ENCODE results near the gene CASKIN1. TPM values are rescaled to one million over a fixed set of nuclear protein-coding genes. Genes with fewer than 3 reads are reported as not detected.
A peak's percentile ranks its signal among the peaks of the same experiment; 100 is the strongest.

The CASKIN1 gene
- total RNA-seq, 1 experiment from 2014 or later: 5.9 TPM

- TF ChIP-seq TCF7L2 (IDR thresholded peaks at IDR 0.05; ENCODE audit: borderline replicate concordance, extremely low read depth, insufficient read depth, insufficient read length): no peak
Observed at GRCh38 chr16:2161911-2162310, 34.5 kb downstream of the CASKIN1 start (continued).

- no TSS peak for BruUV-seq (replicated peaks)
- Histone ChIP-seq H3K4me3 (replicated peaks in 1 of 2; ENCODE audit: low read depth in 1 of 2, low read length in 2 of 2) (no peak overlapping the region), H3K9ac (ENCODE audit: low read length) (peak overlapping the region; percentile 67), H2AFZ (ENCODE audit: low read depth, low read length, poor library complexity, severe bottlenecking) (no peak overlapping the region), H3K9me3 (ENCODE audit: control insufficient read depth in 1 of 2, insufficient read depth in 1 of 2, low read depth in 1 of 2, low read length in 2 of 2) (no peaks in the 10 kb centered on the region), H3K79me2 (ENCODE audit: insufficient read depth, low read length) (peaks cover 95% of the 10 kb centered on the region), H4K20me1 (ENCODE audit: insufficient read depth) (no peaks in the 10 kb centered on the region), H3K4me1 (ENCODE audit: control insufficient read depth in 1 of 2, insufficient read depth in 2 of 2, low read length in 2 of 2) (peaks cover 51 to 72% of the 10 kb centered on the region in 2 experiments), H3K36me3 (ENCODE audit: control insufficient read depth in 1 of 2, insufficient read depth in 2 of 2, low read length in 2 of 2) (peaks cover 1 to 13% of the 10 kb centered on the region in 2 experiments; a peak in 3 of 4 replicates), H3K9me2 (ENCODE audit: insufficient read depth) (no peaks in the 10 kb centered on the region), H3K27ac (ENCODE audit: low read depth, low read length) (peak overlapping the region; percentile 90), H3K27me3 (ENCODE audit: insufficient read depth, low read length) (no peaks in the 10 kb centered on the region), H3K4me2 (ENCODE audit: low read length) (peak overlapping the region; percentile 84)
- TF ChIP-seq TCF7L2 (IDR thresholded peaks at IDR 0.05; ENCODE audit: borderline replicate concordance, extremely low read depth, insufficient read depth, insufficient read length) (no peak), POLR2AphosphoS5 (IDR thresholded peaks at IDR 0.05; ENCODE audit: low read depth, low read length) (no peak), EGR1 (IDR thresholded peaks at IDR 0.05; ENCODE audit: low read depth) (no peak), POLR2A (IDR thresholded peaks at IDR 0.05; ENCODE audit: borderline replicate concordance, extremely low read depth, insufficient read depth, insufficient read length) (no peak), CBX3 (IDR thresholded peaks at IDR 0.05; ENCODE audit: low read depth) (no peak), EZH2phosphoT487 (IDR thresholded peaks at IDR 0.05; ENCODE audit: borderline replicate concordance) (no peak), SP1 (IDR thresholded peaks at IDR 0.05; ENCODE audit: low read depth) (no peak), FOSL1 (IDR thresholded peaks at IDR 0.05; ENCODE audit: low read depth) (no peak), SRF (IDR thresholded peaks at IDR 0.05; ENCODE audit: low read depth) (no peak), ZNF274 (IDR thresholded peaks at IDR 0.05; ENCODE audit: low read depth, low read length) (no peak), RAD21 (IDR thresholded peaks at IDR 0.05; ENCODE audit: low read depth) (no peak), YY1 (IDR thresholded peaks at IDR 0.05; ENCODE audit: extremely low read depth, insufficient replicate concordance, low read depth, low read length) (no peak), EZH2 (IDR thresholded peaks at IDR 0.05) (no peak), ZFX (IDR thresholded peaks at IDR 0.05) (no peak), ELF1 (IDR thresholded peaks at IDR 0.05; ENCODE audit: borderline replicate concordance, low read depth) (no peak), CEBPB (IDR thresholded peaks at IDR 0.05; ENCODE audit: low read depth) (no peak)
- TF ChIP-seq, protein P1, sequence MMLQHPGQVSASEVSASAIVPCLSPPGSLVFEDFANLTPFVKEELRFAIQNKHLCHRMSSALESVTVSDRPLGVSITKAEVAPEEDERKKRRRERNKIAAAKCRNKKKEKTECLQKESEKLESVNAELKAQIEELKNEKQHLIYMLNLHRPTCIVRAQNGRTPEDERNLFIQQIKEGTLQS (IDR thresholded peaks at IDR 0.05): no peak
- TF ChIP-seq, protein P2, sequence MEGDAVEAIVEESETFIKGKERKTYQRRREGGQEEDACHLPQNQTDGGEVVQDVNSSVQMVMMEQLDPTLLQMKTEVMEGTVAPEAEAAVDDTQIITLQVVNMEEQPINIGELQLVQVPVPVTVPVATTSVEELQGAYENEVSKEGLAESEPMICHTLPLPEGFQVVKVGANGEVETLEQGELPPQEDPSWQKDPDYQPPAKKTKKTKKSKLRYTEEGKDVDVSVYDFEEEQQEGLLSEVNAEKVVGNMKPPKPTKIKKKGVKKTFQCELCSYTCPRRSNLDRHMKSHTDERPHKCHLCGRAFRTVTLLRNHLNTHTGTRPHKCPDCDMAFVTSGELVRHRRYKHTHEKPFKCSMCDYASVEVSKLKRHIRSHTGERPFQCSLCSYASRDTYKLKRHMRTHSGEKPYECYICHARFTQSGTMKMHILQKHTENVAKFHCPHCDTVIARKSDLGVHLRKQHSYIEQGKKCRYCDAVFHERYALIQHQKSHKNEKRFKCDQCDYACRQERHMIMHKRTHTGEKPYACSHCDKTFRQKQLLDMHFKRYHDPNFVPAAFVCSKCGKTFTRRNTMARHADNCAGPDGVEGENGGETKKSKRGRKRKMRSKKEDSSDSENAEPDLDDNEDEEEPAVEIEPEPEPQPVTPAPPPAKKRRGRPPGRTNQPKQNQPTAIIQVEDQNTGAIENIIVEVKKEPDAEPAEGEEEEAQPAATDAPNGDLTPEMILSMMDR (IDR thresholded peaks at IDR 0.05 in 2 of 3, conservative IDR thresholded peaks at IDR 0.05 in 1 of 3; ENCODE audit: borderline replicate concordance in 1 of 3, insufficient read depth in 1 of 3, low read depth in 2 of 3, low read length in 2 of 3): no peak
- TF ChIP-seq, protein P3, sequence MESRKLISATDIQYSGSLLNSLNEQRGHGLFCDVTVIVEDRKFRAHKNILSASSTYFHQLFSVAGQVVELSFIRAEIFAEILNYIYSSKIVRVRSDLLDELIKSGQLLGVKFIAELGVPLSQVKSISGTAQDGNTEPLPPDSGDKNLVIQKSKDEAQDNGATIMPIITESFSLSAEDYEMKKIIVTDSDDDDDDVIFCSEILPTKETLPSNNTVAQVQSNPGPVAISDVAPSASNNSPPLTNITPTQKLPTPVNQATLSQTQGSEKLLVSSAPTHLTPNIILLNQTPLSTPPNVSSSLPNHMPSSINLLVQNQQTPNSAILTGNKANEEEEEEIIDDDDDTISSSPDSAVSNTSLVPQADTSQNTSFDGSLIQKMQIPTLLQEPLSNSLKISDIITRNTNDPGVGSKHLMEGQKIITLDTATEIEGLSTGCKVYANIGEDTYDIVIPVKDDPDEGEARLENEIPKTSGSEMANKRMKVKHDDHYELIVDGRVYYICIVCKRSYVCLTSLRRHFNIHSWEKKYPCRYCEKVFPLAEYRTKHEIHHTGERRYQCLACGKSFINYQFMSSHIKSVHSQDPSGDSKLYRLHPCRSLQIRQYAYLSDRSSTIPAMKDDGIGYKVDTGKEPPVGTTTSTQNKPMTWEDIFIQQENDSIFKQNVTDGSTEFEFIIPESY (IDR thresholded peaks at IDR 0.05; ENCODE audit: extremely low read depth, insufficient replicate concordance, low read length): no peak
- TF ChIP-seq, protein P4, sequence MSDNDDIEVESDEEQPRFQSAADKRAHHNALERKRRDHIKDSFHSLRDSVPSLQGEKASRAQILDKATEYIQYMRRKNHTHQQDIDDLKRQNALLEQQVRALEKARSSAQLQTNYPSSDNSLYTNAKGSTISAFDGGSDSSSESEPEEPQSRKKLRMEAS (IDR thresholded peaks at IDR 0.05): no peak
- DNase-seq (ENCODE audit: low read depth, low spot score) (no peak), ATAC-seq (no peak)
- ChIA-PET RAD21 (ENCODE audit: low non-redundant PET in 1 of 2, low total read pairs in 2 of 2, uncharacterized antibody in 2 of 2, unreplicated experiment in 2 of 2) (no interaction called here), POLR2A (no interaction called here), CTCF (no interaction called here)
- intact Hi-C loops (cut with micrococcal nuclease): no loop called here
Observed at GRCh38 chr16:2160915-2161551, 35.4 kb downstream of the CASKIN1 start.
